HUES64 (cell line): ENCODE measurements around the gene HOXC10.

Experiments used
- H3K27ac ChIP-seq: 2 replicates; pipeline ENCODE4 v1.7.0; 2013; ENCODE audit warnings: low read depth, low read length, inconsistent platforms
- H3K27me3 ChIP-seq: 2 replicates; pipeline ENCODE4 v1.6.1; 2013; ENCODE audit warnings: mild to moderate bottlenecking, low read length; ENCODE audit not compliant: insufficient read depth
- H3K36me3 ChIP-seq: 2 replicates; pipeline ENCODE4 v1.6.1; 2013; ENCODE audit warnings: mild to moderate bottlenecking, low read length; ENCODE audit not compliant: insufficient read depth
- H3K4me1 ChIP-seq: 2 replicates; pipeline ENCODE4 v1.6.1; 2013; ENCODE audit warnings: mild to moderate bottlenecking, low read length, moderate library complexity; ENCODE audit not compliant: insufficient read depth
- H3K4me3 ChIP-seq: 2 replicates; pipeline ENCODE4 v1.5.1; 2013; ENCODE audit warnings: mild to moderate bottlenecking, low read length, moderate library complexity
- H3K9ac ChIP-seq: 2 replicates; pipeline ENCODE4 v1.6.1; 2013; ENCODE audit warnings: mild to moderate bottlenecking, low read depth, low read length
- H3K9me3 ChIP-seq: 2 replicates; pipeline ENCODE4 v1.6.1; 2013; ENCODE audit warnings: low read depth, low read length; ENCODE audit not compliant: insufficient read depth
- WGBS: fragments of 150-250, 120-280 bp; methylation state at CpG from one replicate; pipeline ENCODE4 v1.1.7; 2013; ENCODE audit warnings: missing lambda C conversion rate; 5-methylcytosine and 5-hydroxymethylcytosine counted together

The HOXC10 gene

GRCh38 chr12:54010053-54010971 is 25.4 kb downstream of the HOXC10 start:
- Histone ChIP-seq H3K4me3 (no peak overlapping the region), H3K9me3 (no peaks in the 10 kb centered on the region), H3K27me3 (peaks cover 100% of the 10 kb centered on the region), H3K9ac (no peak overlapping the region), H3K4me1 (peaks cover 2% of the 10 kb centered on the region; the same call in 1 of the 2 replicates), H3K36me3 (no peaks in the 10 kb centered on the region), H3K27ac (no peak overlapping the region)
- WGBS = 12% methylated on average over 10 of the region's 10 CpGs

GRCh38 chr12:54010972-54011664 is 26.2 kb downstream of the HOXC10 start:
- Histone ChIP-seq H3K27me3 (peaks cover 100% of the 10 kb centered on the region), H3K27ac (no peak overlapping the region), H3K4me3 (no peak overlapping the region), H3K9ac (no peak overlapping the region), H3K9me3 (no peaks in the 10 kb centered on the region), H3K4me1 (peaks cover 2% of the 10 kb centered on the region; the same call in 1 of the 2 replicates), H3K36me3 (no peaks in the 10 kb centered on the region)
- WGBS = 9% methylated on average over 13 of the region's 17 CpGs

DNA sequence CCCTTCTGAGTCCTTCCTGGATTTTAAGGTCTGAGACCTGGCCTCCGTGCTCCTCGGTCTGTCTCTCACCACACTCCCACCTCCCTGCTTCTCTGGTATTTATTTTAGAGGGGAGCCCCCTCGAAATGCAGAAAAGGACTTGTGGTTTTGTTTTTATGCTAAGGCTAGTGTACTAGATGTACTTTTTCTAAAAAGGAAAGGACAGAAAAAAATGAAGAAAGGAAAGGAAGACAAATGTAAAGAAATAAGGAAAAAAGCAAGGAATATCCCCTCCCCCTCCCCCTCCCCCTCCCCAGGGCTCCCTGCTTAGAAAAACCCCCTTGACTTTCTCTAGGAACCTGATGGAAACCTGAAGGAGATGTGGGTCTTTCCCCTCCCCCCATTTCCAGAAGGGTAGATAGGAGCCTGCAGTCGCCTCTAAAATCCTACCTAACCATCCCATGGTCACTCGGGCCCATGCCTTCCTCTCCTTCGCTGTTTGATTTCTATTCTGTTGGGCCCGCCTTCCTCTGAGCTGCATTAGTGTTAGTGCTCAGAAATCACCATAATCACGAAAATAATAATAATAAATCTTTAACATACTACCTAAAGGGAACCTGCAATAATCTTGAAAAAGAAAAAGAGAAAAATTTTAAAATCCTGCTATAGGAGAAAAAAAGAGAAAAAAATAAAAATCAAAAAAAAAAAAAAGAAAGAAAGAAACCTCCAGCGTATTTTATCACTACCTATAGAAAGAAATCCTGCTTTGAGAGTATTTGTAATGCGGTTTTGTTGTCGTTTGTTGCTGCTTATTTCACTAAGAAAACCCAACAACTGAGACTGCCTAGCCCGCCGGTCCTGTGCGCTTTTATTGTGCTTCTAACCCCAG is 27.0 kb downstream of the HOXC10 start:
- no peak overlapping the region for H3K27ac ChIP-seq
- H3K4me1 ChIP-seq = peaks cover 2% of the 10 kb centered on the region; the same call in 1 of the 2 replicates
- no peaks in the 10 kb centered on the region for H3K9me3 ChIP-seq
- no peak overlapping the region for H3K9ac ChIP-seq
- 18% methylated on average over 5 of the region's 14 CpGs for WGBS
- peaks cover 100% of the 10 kb centered on the region for H3K27me3 ChIP-seq
- H3K36me3 ChIP-seq = no peaks in the 10 kb centered on the region
- no peak overlapping the region for H3K4me3 ChIP-seq

GRCh38 chr12:54012631-54013409 is 27.9 kb downstream of the HOXC10 start:
- Histone ChIP-seq H3K9ac (no peak overlapping the region), H3K36me3 (no peaks in the 10 kb centered on the region), H3K4me1 (peaks cover 6% of the 10 kb centered on the region; the same call in 1 of the 2 replicates), H3K27me3 (peaks cover 100% of the 10 kb centered on the region), H3K9me3 (no peaks in the 10 kb centered on the region), H3K27ac (no peak overlapping the region), H3K4me3 (no peak overlapping the region)
- 20% methylated on average over 6 of the region's 6 CpGs for WGBS

- H3K4me1 ChIP-seq = peaks cover 11% of the 10 kb centered on the region; the same call in 1 of the 2 replicates
- H3K9me3 ChIP-seq = no peaks in the 10 kb centered on the region
- no peak overlapping the region for H3K27ac ChIP-seq
- H3K36me3 ChIP-seq = no peaks in the 10 kb centered on the region
- no peak overlapping the region for H3K9ac ChIP-seq
- 6% methylated on average over 33 of the region's 36 CpGs for WGBS
- H3K27me3 ChIP-seq = peaks cover 100% of the 10 kb centered on the region
- no peak overlapping the region for H3K4me3 ChIP-seq
Measured at GRCh38 chr12:54014377-54015017, 29.6 kb downstream of the HOXC10 start.

GRCh38 chr12:54015018-54015931 is 30.3 kb downstream of the HOXC10 start:
- Histone ChIP-seq H3K27ac (no peak overlapping the region), H3K27me3 (peaks cover 100% of the 10 kb centered on the region), H3K4me3 (no peak overlapping the region), H3K9ac (no peak overlapping the region), H3K9me3 (no peaks in the 10 kb centered on the region), H3K4me1 (peaks cover 17% of the 10 kb centered on the region; the same call in 1 of the 2 replicates), H3K36me3 (no peaks in the 10 kb centered on the region)
- WGBS = 21% methylated on average over 20 of the region's 23 CpGs

- H3K9me3 ChIP-seq = no peaks in the 10 kb centered on the region
- H3K9ac ChIP-seq = no peak overlapping the region
- WGBS = 43% methylated on average over 2 of the region's 3 CpGs
- no peak overlapping the region for H3K27ac ChIP-seq
- H3K4me3 ChIP-seq = no peak overlapping the region
- H3K27me3 ChIP-seq = peaks cover 100% of the 10 kb centered on the region
- H3K4me1 ChIP-seq = peaks cover 17% of the 10 kb centered on the region; the same call in 1 of the 2 replicates
- H3K36me3 ChIP-seq = no peaks in the 10 kb centered on the region
Measured at GRCh38 chr12:54016051-54016450, 31.1 kb downstream of the HOXC10 start.

DNA sequence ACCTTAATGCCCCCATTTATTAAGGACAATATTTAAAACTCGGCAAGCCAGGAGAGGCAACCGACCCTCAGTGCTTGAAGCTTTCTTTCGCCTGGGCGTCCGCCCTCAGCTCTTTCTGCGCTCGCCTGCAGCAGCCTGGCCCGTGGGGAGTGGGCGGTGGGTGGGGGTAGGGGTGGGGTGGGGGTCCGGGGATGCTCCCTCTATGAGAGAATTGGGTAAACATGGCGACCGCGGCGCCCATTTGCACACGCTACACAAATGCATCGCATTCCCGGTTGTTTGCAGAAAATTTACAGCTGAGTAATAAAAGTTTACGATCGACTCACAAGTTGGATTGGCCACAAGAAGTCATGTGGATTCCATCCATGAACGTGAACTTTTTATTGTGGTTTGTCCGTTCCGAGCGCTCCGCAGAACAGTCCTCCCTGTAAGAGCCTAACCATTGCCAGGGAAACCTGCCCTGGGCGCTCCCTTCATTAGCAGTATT is 31.6 kb downstream of the HOXC10 start:
- Histone ChIP-seq H3K4me1 (peaks cover 17% of the 10 kb centered on the region; the same call in 1 of the 2 replicates), H3K9me3 (no peaks in the 10 kb centered on the region), H3K27ac (no peak overlapping the region), H3K9ac (no peak overlapping the region), H3K36me3 (no peaks in the 10 kb centered on the region), H3K4me3 (no peak overlapping the region), H3K27me3 (peaks cover 100% of the 10 kb centered on the region)
- 5% methylated on average over 20 of the region's 25 CpGs for WGBS
